GM19193 (cell line): Measurements from ENCODE around the gene NELFB.

Experiments used
- POLR2A ChIP-seq: IDR thresholded peaks from 4 replicates; pipeline ENCODE4 v1.6.1; 2011; ENCODE audit not compliant: insufficient read depth, insufficient read length; ENCODE audit errors: extremely low read depth

The NELFB gene

GRCh38 chr9:137220317-137221094, 34.6 kb upstream of the NELFB start:
- TF ChIP-seq POLR2A, result no peak

DNA sequence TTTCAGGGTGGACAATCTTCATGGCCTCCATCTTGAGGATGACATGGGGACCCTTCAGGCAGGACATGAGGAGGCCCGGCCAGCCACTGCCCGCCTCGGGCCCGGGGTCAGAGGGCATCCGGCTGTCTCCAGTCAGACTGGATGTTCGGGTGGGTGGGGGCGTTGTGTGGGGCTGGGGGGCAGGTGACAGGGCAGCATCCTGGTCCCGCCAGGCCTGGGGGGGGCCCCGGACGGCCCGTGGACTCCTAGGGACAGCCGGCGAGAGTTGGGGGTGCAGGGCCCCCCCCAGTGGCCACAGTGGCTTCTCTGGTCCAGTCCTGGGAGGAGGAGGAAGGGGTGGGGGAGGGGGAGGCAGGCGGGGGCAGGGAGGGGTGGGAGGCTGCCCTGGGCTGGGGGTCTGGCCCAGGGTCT, 34.0 kb upstream of the NELFB start:
- TF ChIP-seq POLR2A, result no peak

DNA sequence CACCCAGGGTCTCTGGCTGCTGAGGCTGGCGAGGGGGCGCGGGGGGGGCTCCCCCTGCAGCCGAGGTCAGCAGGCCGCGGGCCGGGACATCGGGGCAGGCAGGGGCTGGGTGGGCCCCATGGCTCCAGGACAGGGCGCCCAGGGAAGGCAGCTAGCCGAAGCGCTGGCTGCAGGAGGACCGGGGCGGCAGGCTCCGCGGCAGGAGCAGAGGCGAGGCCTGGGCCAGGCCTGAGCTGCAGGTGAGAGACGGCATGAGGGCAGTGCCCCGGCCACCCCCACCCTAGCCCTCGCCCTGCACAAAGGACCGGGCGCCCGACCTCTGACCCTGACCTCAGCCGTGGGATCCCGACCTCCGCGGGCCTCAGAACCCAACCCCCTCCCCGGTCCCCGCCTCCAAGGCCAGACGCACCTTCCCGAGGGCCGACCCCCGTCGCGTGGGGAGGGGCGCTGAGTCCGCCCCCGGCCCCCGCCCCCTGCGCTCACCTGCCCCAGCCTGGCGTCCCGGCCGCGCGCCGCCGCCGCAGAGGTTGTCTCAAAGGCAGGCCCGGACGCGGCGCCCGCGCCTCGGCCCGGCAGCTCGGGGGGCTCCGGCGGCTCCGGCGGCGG, 33.5 kb upstream of the NELFB start:
- no peak for TF ChIP-seq POLR2A

DNA sequence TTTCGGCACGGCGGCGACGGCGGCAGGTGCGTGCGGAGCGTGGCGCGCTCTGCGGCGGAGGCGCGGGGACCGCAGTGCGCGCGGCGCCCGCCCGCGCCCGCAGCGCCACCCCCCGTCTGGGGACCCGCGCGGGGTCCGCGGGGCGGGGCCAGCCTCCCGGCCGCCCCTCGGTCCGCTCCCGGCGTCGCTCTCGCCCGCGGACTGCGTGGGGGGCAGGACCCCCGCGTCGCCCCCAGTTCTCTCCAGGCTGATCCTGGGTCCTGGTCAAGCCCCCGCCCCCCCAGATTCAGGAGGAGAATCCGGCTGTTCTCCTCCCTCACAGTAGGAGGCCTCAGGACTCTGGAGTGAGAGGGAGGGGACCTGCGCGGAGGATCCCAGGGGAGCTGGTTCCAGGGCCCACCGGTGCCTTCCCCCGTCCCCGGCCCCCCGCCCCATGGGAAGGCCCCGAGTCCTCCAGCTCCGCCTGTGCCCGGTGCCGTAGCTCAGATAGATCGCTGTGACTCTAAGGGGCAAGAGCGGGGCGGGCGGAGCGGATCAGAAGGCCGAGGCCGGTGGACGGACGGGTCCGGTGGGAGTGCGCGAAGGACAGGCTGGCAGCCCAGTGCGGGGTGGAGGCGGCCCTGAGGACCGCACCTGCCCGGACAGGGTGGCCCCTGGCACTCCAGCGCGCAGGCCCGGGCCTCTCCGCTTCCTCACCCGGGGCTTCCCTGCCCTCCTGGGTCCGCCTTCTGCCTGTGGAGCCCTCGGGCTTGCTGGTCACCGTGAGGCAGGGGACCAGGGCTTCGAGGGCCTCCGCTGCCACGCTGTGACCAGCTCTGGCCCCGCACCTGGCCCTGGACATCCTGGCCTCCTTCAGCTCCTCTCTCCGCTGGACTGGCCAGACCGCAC, 32.7 kb upstream of the NELFB start, which contains the start of gene RNF208:
RNF208 (minus strand) TSS at position 51 of the 888 bp plus-strand sequence. CDS start 1,028 bp downstream, outside the sequence.
- no peak for TF ChIP-seq POLR2A

DNA sequence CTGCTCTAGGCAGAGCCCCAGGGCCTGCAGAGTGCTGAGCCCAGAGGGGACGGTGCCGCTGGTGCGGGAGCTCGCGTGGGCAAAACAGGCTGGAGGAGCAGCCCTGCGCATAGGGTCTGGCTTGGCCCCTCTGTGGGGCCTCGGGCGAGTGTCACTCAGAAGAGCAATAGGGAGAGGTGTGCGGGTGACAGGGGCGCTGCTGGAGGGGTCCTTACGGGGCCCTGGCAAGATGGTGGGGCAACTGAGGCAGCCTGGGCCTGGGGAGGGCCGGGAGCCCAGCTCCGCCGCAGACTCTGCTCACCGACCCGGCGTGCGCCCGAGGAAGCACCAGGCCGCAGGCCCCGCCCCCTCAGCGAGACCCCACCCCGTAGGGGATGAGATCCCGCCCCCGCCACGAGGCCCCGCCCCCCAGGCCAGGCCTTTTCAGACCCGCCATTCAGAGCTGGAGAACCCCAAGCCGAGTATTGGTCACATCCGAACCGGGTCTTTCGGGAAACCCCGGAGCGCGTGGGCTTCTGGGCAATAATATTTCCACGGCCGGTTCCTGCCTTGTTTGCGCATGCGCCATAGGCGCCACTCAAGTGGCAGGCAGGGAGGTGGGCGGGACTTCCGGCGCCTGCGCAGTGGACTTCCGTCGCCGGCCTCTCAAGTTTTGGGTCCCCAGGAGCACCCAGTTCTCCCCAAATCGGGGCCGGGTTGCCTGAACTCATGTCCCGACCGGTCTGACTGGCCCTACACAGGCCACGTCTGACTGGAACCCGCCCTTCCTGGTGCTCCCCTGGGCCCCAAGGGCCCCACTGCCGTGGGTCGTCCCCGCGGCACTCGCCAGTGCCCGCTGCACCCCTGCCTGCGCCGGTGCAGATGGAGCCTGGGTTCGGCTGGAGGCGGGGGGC, 31.8 kb upstream of the NELFB start:
- TF ChIP-seq POLR2A, result peak; percentile 83

GRCh38 chr9:137224830-137225694, 30.1 kb upstream of the NELFB start, which contains the start of gene CYSRT1:
CYSRT1 (plus strand) TSS chr9:137225174; CDS start chr9:137225622, 448 bp downstream.
- no peak for TF ChIP-seq POLR2A

DNA sequence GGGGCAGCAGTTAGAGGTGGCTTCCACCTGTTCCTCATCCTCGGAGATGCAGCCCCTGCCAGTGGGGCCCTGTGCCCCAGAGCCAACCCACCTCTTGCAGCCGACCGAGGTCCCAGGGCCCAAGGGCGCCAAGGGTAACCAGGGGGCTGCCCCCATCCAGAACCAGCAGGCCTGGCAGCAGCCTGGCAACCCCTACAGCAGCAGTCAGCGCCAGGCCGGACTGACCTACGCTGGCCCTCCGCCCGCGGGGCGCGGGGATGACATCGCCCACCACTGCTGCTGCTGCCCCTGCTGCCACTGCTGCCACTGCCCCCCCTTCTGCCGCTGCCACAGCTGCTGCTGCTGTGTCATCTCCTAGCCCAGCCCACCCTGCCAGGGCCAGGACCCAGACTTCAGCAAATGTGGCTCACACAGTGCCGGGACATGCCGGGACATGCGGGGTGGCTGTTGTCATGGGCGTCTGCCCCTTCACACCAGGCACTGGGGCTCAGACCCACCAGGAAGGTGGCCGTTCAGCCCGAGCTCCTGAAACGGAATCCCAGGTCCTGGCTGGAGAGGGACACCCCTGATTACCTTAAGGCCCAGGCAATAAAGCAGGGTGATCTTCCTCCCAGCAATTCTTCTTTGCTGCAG, 29.3 kb upstream of the NELFB start:
- TF ChIP-seq POLR2A, result no peak

- TF ChIP-seq POLR2A, result no peak
Observed at GRCh38 chr9:137226338-137227053, 28.6 kb upstream of the NELFB start.

GRCh38 chr9:137227054-137227852, 27.9 kb upstream of the NELFB start, which contains the start of gene RNF224:
RNF224 (plus strand) TSS chr9:137227502; CDS start chr9:137228336, 834 bp downstream.
- TF ChIP-seq POLR2A, result no peak

DNA sequence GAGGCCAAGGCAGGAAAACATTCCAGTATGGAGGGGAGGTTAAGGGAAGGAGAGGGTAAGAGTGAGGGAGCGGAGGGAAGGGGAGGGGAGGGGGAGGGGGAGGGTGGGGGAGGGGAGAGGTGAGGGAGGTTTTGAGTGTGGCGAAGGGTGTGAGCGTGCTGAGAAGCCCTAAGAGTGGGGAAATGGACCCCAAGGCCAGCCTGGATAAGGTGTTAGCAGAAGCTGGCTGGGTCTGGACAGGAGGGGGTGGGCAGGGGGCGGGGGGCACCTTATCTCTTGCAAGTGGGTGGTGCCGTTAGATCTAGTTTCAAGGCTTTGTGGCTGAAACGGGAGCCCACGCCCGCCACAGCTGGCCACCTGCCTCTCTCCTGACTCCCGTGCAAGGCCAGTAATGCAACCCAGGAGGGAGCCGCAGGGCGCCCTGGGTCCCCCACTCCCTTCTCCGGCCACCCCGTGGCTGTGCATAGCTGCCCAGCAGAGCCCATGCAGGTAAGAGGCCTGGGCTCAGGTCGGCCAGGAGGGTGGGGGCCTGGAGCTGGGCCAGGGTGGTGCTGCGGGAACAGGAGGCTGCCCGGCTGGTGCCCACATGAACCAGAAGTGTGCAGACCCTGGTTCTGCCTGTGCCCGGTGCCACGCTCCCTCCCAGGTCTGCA, 27.1 kb upstream of the NELFB start:
- no peak for TF ChIP-seq POLR2A

DNA sequence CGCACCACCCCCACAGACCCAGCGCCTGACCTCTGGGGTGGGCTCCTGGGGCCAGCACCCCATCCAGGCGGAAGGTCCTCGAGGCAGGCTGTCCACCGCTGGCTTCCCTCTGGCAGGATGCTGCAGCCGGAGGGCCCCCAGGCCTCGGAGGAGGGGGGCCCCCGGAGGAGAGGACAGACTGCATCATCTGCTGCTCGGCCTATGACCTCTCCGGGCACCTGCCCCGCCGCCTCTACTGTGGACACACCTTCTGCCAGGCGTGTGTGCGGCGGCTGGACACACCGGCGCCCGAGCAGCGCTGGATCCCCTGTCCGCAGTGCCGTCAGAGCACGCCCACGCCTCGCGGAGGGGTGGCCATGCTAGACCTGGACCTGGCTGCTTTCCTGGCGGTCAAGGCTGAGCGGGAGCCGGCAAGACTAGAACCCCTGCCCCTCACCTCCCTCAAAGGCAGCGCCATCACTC, 26.6 kb upstream of the NELFB start:
- no peak for TF ChIP-seq POLR2A
